HT1080 (cell line): ENCODE measurements around the gene ALG1L2. TPM values are rescaled to one million over a fixed set of nuclear protein-coding genes. Genes with fewer than 3 reads are reported as not detected.
A peak's percentile ranks its signal among the peaks of the same experiment; 100 is the strongest.
"Not testable (repeated sequence)": the region's sequence is repeated elsewhere in the genome, so short reads cannot be mapped to it uniquely, and the experiment has no call there.

ENCODE experiments used
- DNase-seq: peaks from one replicate; pipeline ENCODE4 v3.0.0-alpha.2; 2015; ENCODE audit warnings: low read depth
- total RNA-seq: library from RNA; depleted of rRNA; stranded (reverse); fragments of >200 nt; shearing (Covaris generic); gene quantifications from 2 replicates; pipeline ENCODE4 v1.2.3, GENCODE V29; 2014; rRNA removed

ALG1L2 gene
- total RNA-seq, 1 experiment from 2014 or later = not detected

DNA sequence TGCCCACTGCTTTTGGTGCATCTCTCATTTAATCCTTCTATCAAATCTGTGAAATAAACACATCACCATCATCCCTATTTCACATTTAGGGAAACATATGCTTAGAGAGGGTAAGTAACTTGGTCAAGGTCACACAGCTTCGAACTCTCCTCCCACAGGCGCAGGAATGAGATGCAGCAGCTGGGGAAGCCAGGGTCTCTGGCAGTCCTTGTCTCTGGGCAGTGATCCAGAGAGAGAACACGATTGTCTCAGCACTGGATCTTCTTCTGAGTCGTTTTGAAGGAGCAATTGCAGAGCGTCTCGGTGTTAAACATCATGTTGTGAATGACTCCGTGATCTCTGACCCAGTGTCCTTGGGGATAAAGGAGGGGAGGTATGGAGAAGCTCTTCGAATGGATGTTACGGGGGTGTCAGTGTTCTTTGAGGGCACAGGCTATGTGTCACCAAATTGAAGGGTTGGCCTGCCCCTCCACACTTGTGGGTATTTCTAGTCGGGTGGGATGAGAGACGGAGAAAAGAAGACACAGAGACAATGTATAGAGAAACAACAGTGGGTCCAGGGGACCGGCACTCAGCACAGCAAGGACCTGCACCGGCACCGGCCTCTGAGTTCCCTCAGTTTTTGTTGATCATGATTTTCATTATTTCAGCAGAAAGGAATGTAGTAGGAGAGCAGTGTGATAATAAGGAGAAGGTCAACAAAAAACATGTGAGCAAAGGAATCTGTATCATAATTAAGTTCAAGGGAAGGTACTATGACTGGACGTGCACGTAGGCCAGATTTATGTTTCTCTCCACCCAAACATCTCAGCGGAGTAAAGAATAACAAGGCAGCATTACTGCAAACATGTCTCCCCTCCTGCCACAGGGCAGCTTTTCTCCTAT lies 41.5 kb downstream of the ALG1L2 start:
- DNase-seq = not testable (repeated sequence)

DNA sequence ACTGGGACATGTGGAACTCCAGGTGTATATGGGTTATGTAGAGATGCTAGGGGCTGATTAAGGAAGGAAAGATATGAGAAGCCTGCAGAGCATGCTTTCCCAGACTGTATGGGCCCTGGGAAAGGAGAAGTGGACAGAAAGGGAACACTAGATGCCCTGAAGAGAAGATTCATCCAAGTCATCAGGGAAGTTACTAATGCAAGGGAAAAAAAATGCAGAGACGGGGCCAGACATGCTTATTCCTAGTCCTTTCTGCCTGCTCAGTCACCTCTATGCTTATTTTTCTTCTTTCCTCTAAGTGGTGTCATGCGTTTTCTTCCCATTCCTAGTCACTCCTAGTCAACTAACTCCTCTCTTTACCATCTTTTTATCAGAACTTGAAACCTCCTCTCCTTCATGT lies 43.8 kb downstream of the ALG1L2 start:
- not testable (repeated sequence) for DNase-seq

GRCh38 chr3:130136337-130136736 lies 54.7 kb downstream of the ALG1L2 start:
- DNase-seq = not testable (repeated sequence)

DNA sequence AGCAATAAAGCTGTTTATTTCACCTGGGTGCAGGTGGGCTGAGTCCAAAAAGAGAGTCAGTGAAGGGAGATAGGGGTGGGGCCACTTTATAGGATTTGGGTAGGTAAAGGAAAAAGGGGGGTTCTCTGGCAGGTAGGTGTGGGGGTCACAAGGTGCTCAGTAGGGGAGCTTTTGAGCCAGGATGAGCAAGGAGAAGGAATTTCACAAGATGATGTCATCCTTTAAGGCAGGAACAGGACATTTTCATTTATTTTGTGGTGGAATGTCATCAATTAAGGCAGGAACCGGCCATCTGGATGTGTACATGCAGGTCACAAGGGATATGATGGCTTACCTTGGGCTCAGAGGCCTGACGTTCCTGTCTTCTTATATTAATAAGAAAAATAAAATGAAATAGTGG lies 56.1 kb downstream of the ALG1L2 start:
- not testable (repeated sequence) for DNase-seq

- not testable (repeated sequence) for DNase-seq
These were observed 57.4 kb downstream of the ALG1L2 start for GRCh38 chr3:130138992-130139391.

- DNase-seq = peak; percentile 80
These were observed 59.1 kb downstream of the ALG1L2 start for GRCh38 chr3:130140756-130141155.

- not testable (repeated sequence) for DNase-seq
These were observed 62.2 kb downstream of the ALG1L2 start for GRCh38 chr3:130143648-130144327.

DNA sequence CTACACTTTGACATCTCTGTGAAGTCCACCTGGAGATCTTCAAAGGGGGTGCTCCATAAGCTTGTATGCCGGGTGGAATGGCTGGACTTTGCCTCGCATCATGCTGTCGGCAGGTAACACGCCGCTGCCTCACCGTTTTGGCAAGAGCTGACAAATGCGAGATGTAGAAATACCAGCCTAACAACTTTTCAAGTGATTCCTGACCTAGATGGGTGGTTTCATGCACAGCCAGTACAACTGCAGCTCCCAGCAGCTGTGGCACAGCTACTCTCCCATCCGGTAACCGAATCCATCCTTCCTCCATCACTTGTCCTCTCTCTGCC lies 62.7 kb downstream of the ALG1L2 start:
- DNase-seq = not testable (repeated sequence)

DNA sequence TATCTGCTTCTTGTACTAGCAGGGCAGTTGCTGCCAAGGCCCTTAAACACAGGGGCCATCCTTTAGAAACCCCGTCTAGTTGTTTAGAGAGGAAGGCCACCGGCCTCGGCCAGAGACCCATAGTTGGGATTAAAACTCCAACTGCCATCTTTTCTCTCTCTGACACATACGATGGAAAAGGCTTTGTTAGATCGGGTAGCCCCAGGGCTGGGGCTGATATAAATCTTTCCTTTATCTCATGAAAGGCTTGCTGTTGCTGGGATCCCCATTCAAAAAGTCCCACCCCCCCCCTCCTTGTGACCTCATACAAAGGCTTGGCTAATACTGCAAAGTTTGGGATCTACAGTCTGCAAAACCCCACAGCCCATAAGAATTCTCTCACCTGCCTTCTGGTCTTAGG lies 63.8 kb downstream of the ALG1L2 start:
- not testable (repeated sequence) for DNase-seq

- not testable (repeated sequence) for DNase-seq
These were observed 64.8 kb downstream of the ALG1L2 start for GRCh38 chr3:130146465-130146864.

Other genes starting within 250 kb of the ALG1L2 start
- 16.2 and 20.8 TPM in 2 replicates for gene TMCC1, start 188.1 kb upstream of the ALG1L2 start, total RNA-seq
- not detected in 2 replicates for gene TRH, start 107.1 kb upstream of the ALG1L2 start, total RNA-seq